ENCODE results near the gene SSPN.
"Not testable (repeated sequence)": the region's sequence is repeated elsewhere in the genome, so short reads cannot be mapped to it uniquely, and the experiment has no call there.

SSPN gene

GRCh38 chr12:26229910-26230309 is 34.5 kb downstream of the SSPN start:
- no peak for DNase-seq (ENCODE audit: low spot score)

GRCh38 chr12:26231470-26231869 is 36.1 kb downstream of the SSPN start:
- DNase-seq (ENCODE audit: low spot score): no peak

- no peak for DNase-seq (ENCODE audit: low spot score)
These were observed 36.5 kb downstream of the SSPN start for GRCh38 chr12:26231921-26232320.

GRCh38 chr12:26233631-26234030 is 38.3 kb downstream of the SSPN start:
- no peak for DNase-seq (ENCODE audit: low spot score)

GRCh38 chr12:26235465-26235864 is 40.1 kb downstream of the SSPN start:
- not testable (repeated sequence) for DNase-seq (ENCODE audit: low spot score)

GRCh38 chr12:26238341-26239121 is 43.2 kb downstream of the SSPN start:
- DNase-seq (ENCODE audit: low spot score): no peak

GRCh38 chr12:26239122-26239851 is 43.9 kb downstream of the SSPN start:
- no peak for DNase-seq (ENCODE audit: low spot score)

GRCh38 chr12:26239852-26240815 is 44.8 kb downstream of the SSPN start:
- no peak for DNase-seq (ENCODE audit: low spot score)

GRCh38 chr12:26241080-26241479 is 45.7 kb downstream of the SSPN start:
- no peak for DNase-seq (ENCODE audit: low spot score)

- DNase-seq (ENCODE audit: low spot score): no peak
These were observed 47.3 kb downstream of the SSPN start for GRCh38 chr12:26242683-26243082.

- no peak for DNase-seq (ENCODE audit: low spot score)
These were observed 49.1 kb downstream of the SSPN start for GRCh38 chr12:26244503-26244902.

- no peak for DNase-seq (ENCODE audit: low spot score)
These were observed 50.0 kb downstream of the SSPN start for GRCh38 chr12:26245175-26245942.

- no peak for DNase-seq (ENCODE audit: low spot score)
These were observed 51.3 kb downstream of the SSPN start for GRCh38 chr12:26246483-26247164.

GRCh38 chr12:26247873-26248272 is 52.5 kb downstream of the SSPN start:
- DNase-seq (ENCODE audit: low spot score): no peak

GRCh38 chr12:26250801-26251200 is 55.4 kb downstream of the SSPN start:
- DNase-seq (ENCODE audit: low spot score): no peak

- no peak for DNase-seq (ENCODE audit: low spot score)
These were observed 56.2 kb downstream of the SSPN start for GRCh38 chr12:26251600-26251999.

GRCh38 chr12:26252946-26253345 is 57.6 kb downstream of the SSPN start:
- DNase-seq (ENCODE audit: low spot score): no peak

GRCh38 chr12:26255893-26256645 is 60.7 kb downstream of the SSPN start:
- DNase-seq (ENCODE audit: low spot score): no peak

- no peak for DNase-seq (ENCODE audit: low spot score)
These were observed 69.0 kb downstream of the SSPN start for GRCh38 chr12:26264215-26264838.

- no peak for DNase-seq (ENCODE audit: low spot score)
These were observed 70.2 kb downstream of the SSPN start for GRCh38 chr12:26265606-26266005.
